Neuronal stem cell (in vitro differentiated cells): ENCODE results near the gene COX10. TPM values are rescaled to one million over a fixed set of nuclear protein-coding genes. Genes with fewer than 3 reads are reported as not detected.

ENCODE experiments used
- DNase-seq: peaks from one replicate; pipeline ENCODE4 v3.0.0-alpha.2; 2013; ENCODE audit warnings: low spot score
- H2AFZ ChIP-seq: one replicate; pipeline ENCODE4 v1.6.1; 2013; ENCODE audit warnings: mild to moderate bottlenecking, low read length, inconsistent platforms
- H2AK5ac ChIP-seq: 2 replicates; pipeline ENCODE4 v1.6.1; 2013; ENCODE audit warnings: low read depth, mild to moderate bottlenecking, inconsistent platforms, low read length, moderate library complexity, mixed read lengths
- H2BK120ac ChIP-seq: 2 replicates; pipeline ENCODE4 v1.6.1; 2013; ENCODE audit warnings: low read depth, mild to moderate bottlenecking, inconsistent platforms, low read length, moderate library complexity, mixed read lengths
- H2BK12ac ChIP-seq: one replicate; pipeline ENCODE4 v1.6.1; 2013; ENCODE audit warnings: low read length, inconsistent platforms
- H2BK15ac ChIP-seq: 2 replicates; pipeline ENCODE4 v1.6.1; 2013; ENCODE audit warnings: mild to moderate bottlenecking, low read length, inconsistent platforms, mixed read lengths
- H2BK5ac ChIP-seq: one replicate; pipeline ENCODE4 v1.6.1; 2013; ENCODE audit warnings: inconsistent platforms, mild to moderate bottlenecking, low read length, moderate library complexity
- H3K14ac ChIP-seq: one replicate; pipeline ENCODE4 v1.6.1; 2013; ENCODE audit warnings: low read length, inconsistent platforms
- H3K18ac ChIP-seq: 2 replicates; pipeline ENCODE4 v1.6.1; 2013; ENCODE audit warnings: low read length, inconsistent platforms
- H3K23ac ChIP-seq: 2 replicates; pipeline ENCODE4 v1.6.1; 2013; ENCODE audit warnings: low read depth, mild to moderate bottlenecking, mixed read lengths, low read length, inconsistent platforms; ENCODE audit not compliant: poor library complexity
- H3K27ac ChIP-seq: replicated peaks from 3 replicates; pipeline ENCODE4 v1.5.1; 2013; ENCODE audit warnings: low read length, inconsistent platforms
- H3K27me3 ChIP-seq, 3 experiments: 2 replicates each; pipeline ENCODE4 v1.6.1; 2013; ENCODE audit warnings: low read length in 3 of 3, mild to moderate bottlenecking in 2 of 3, inconsistent platforms in 1 of 3, low read depth in 1 of 3, mixed read lengths in 1 of 3, moderate library complexity in 1 of 3; ENCODE audit not compliant: control insufficient read depth in 3 of 3, insufficient read depth in 3 of 3
- H3K36me3 ChIP-seq, 2 donors: replicated peaks in 1 of 2; 2 replicates each; pipeline ENCODE4 v1.6.1; 2013; ENCODE audit warnings: low read length in 2 of 2; ENCODE audit not compliant: control insufficient read depth in 2 of 2, insufficient read depth in 2 of 2
- H3K4ac ChIP-seq: 2 replicates; pipeline ENCODE4 v1.6.1; 2013; ENCODE audit warnings: inconsistent platforms, mild to moderate bottlenecking, low read length, moderate library complexity
- H3K4me1 ChIP-seq, 2 donors: 1 replicate in 1 of 2; 2 replicates in 1 of 2; pipeline ENCODE4 v1.6.1; 2013; ENCODE audit warnings: low read length in 2 of 2, low read depth in 1 of 2; ENCODE audit not compliant: control insufficient read depth in 2 of 2, insufficient read depth in 1 of 2
- H3K4me2 ChIP-seq: one replicate; pipeline ENCODE4 v1.6.1; 2013; ENCODE audit warnings: mild to moderate bottlenecking, low read length, inconsistent platforms; ENCODE audit not compliant: insufficient read depth, poor library complexity, severe bottlenecking
- H3K4me3 ChIP-seq, 2 donors: 2 replicates each; pipeline ENCODE4 v1.5.1; 2013; ENCODE audit warnings: low read length in 2 of 2, mild to moderate bottlenecking in 2 of 2, inconsistent platforms in 1 of 2, moderate library complexity in 1 of 2
- H3K79me1 ChIP-seq: one replicate; pipeline ENCODE4 v1.6.1; 2013; ENCODE audit warnings: low read depth, mild to moderate bottlenecking, inconsistent platforms, low read length, moderate library complexity
- H3K9ac ChIP-seq: one replicate; pipeline ENCODE4 v1.6.1; 2013; ENCODE audit warnings: mild to moderate bottlenecking, low read depth, low read length, inconsistent platforms; ENCODE audit not compliant: poor library complexity
- H3K9me3 ChIP-seq, 2 donors: replicated peaks in 1 of 2; 2 replicates each; pipeline versions ENCODE3 to v1.6.1; 2013; ENCODE audit warnings: low read length in 2 of 2, mild to moderate bottlenecking in 2 of 2, inconsistent platforms in 1 of 2, low read depth in 1 of 2, mixed read lengths in 1 of 2, moderate library complexity in 1 of 2; ENCODE audit not compliant: control insufficient read depth in 2 of 2, insufficient read depth in 1 of 2
- H4K8ac ChIP-seq: one replicate; pipeline ENCODE4 v1.6.1; 2013; ENCODE audit warnings: low read depth, mild to moderate bottlenecking, inconsistent platforms, low read length, moderate library complexity
- H4K91ac ChIP-seq: one replicate; pipeline ENCODE4 v1.6.1; 2013; ENCODE audit warnings: low read length, low read depth, mild to moderate bottlenecking, inconsistent platforms; ENCODE audit not compliant: poor library complexity
- WGBS, 2 donors: extraction: QIAGEN DNeasy Blood & Tissue Kit; methylation state at CpG; one replicate each; pipeline ENCODE4 v1.1.7; 2013; ENCODE audit warnings: missing lambda C conversion rate in 2 of 2, mixed read lengths in 1 of 2; ENCODE audit not compliant: insufficient read length in 2 of 2, insufficient replicate concordance in 1 of 2; ENCODE audit errors: extremely low coverage in 2 of 2; 5-methylcytosine and 5-hydroxymethylcytosine counted together
- small RNA-seq: library from polyadenylated mRNA; stranded (forward); fragments of <200 nt; extraction: miRNeasy Mini kit (QIAGEN cat#:217004); gene quantifications from one replicate; pipeline ENCODE3, GENCODE V24; 2013; ENCODE audit not compliant: insufficient read depth

Gene COX10

GRCh38 chr17:14245629-14246028 lies 176.3 kb downstream of the COX10 start:
- no peak for DNase-seq
- Histone ChIP-seq H3K27ac (no peak overlapping the region), H3K23ac (no peak overlapping the region), H2BK12ac (no peak overlapping the region), H2BK5ac (no peak overlapping the region), H3K9me3 (no peaks in the 10 kb centered on the region), H3K18ac (no peak overlapping the region), H3K9ac (no peak overlapping the region), H3K4me2 (no peak overlapping the region), H2AFZ (no peak overlapping the region), H2BK15ac (no peak overlapping the region), H3K4me1 (peaks cover 0 to 3% of the 10 kb centered on the region in 2 donors), H3K79me1 (no peaks in the 10 kb centered on the region), H2BK120ac (no peak overlapping the region), H3K4me3 (no peak overlapping the region), H3K36me3 (no peaks in the 10 kb centered on the region), H4K91ac (no peak overlapping the region), H3K4ac (no peak overlapping the region), H4K8ac (no peak overlapping the region), H3K14ac (no peak overlapping the region), H2AK5ac (no peak overlapping the region), H3K27me3 (no peaks in the 10 kb centered on the region)
- WGBS, 2 donors: no CpG with 5 or more reads among the region's 3 CpGs

Small RNA genes within 50 kb of the gene (small RNA-seq; reads per million reads assigned to genes)
- gene RF00090: not detected
